GM19099 (cell line): Measurements from ENCODE around the gene GTF2A1.
A peak's percentile ranks its signal among the peaks of the same experiment; 100 is the strongest.

Experiments used
- POLR2A ChIP-seq: IDR thresholded peaks from 3 replicates; pipeline ENCODE4 v1.6.1; 2011; ENCODE audit warnings: low read depth; ENCODE audit not compliant: insufficient read length; ENCODE audit errors: extremely low read depth

The GTF2A1 gene

GRCh38 chr14:81220830-81221578 is at the start of gene GTF2A1:
Gene GTF2A1, minus strand, starts transcription at chr14:81220959. Its CDS starts 441 bp downstream, at chr14:81220518.
- TF ChIP-seq POLR2A, result peak; percentile 99

GRCh38 chr14:81269979-81270375 is 49.2 kb upstream of the GTF2A1 start:
- no peak for TF ChIP-seq POLR2A

- TF ChIP-seq POLR2A, result no peak
Measured at GRCh38 chr14:81269100-81269978, 48.6 kb upstream of the GTF2A1 start.

- TF ChIP-seq POLR2A, result no peak
Measured at GRCh38 chr14:81268016-81268416, 47.3 kb upstream of the GTF2A1 start.

GRCh38 chr14:81265636-81266169 is 44.9 kb upstream of the GTF2A1 start:
- no peak for TF ChIP-seq POLR2A

GRCh38 chr14:81264671-81265070 is 43.9 kb upstream of the GTF2A1 start:
- TF ChIP-seq POLR2A, result no peak

- TF ChIP-seq POLR2A, result no peak
Measured at GRCh38 chr14:81263777-81264410, 43.1 kb upstream of the GTF2A1 start.

GRCh38 chr14:81261176-81261575 is 40.4 kb upstream of the GTF2A1 start:
- TF ChIP-seq POLR2A, result no peak

- TF ChIP-seq POLR2A, result no peak
Measured at GRCh38 chr14:81260732-81261131, 40.0 kb upstream of the GTF2A1 start.

GRCh38 chr14:81256289-81256960 is 35.7 kb upstream of the GTF2A1 start:
- TF ChIP-seq POLR2A, result no peak

GRCh38 chr14:81252278-81252677 is 31.5 kb upstream of the GTF2A1 start:
- no peak for TF ChIP-seq POLR2A

GRCh38 chr14:81247271-81247766 is 26.6 kb upstream of the GTF2A1 start:
- TF ChIP-seq POLR2A, result no peak

GRCh38 chr14:81246461-81247270 is 25.9 kb upstream of the GTF2A1 start:
- TF ChIP-seq POLR2A, result no peak

- TF ChIP-seq POLR2A, result no peak
Measured at GRCh38 chr14:81245771-81246170, 25.0 kb upstream of the GTF2A1 start.

- TF ChIP-seq POLR2A, result no peak
Measured at GRCh38 chr14:81243499-81243898, 22.7 kb upstream of the GTF2A1 start.
